OCI-LY3 (cell line): ENCODE results near the gene OGG1.

Source experiments
- H2AFZ ChIP-seq: fragments of 200-600, 300-600 bp; shearing (Covaris generic); 2 replicates; pipeline ENCODE4 v1.6.0; 2014; ENCODE audit warnings: antibody characterized with exemption, low read depth, low read length
- H3K27ac ChIP-seq: fragments of 200-600, 300-600 bp; sonication (generic); 2 replicates; pipeline ENCODE4 v1.5.1; 2014; ENCODE audit warnings: mild to moderate bottlenecking, low read length, moderate library complexity, mixed read lengths
- H3K27me3 ChIP-seq: fragments of 200-600, 300-600 bp; sonication (generic); 2 replicates; pipeline ENCODE4 v1.6.1; 2014; ENCODE audit warnings: low read depth, low read length, mixed read lengths
- H3K36me3 ChIP-seq: fragments of 200-600, 300-600 bp; sonication (generic); replicated peaks from 2 replicates; pipeline ENCODE3; 2014; ENCODE audit warnings: low read depth, low read length, mixed read lengths
- H3K4me1 ChIP-seq: fragments of 300-600, 200-600 bp; sonication (generic); 2 replicates; pipeline ENCODE4 v1.6.1; 2014; ENCODE audit warnings: low read length, mixed read lengths
- H3K4me2 ChIP-seq: fragments of 200-600, 300-600 bp; sonication (generic); 2 replicates; pipeline ENCODE4 v1.6.1; 2014; ENCODE audit warnings: low read length, mixed read lengths
- H3K4me3 ChIP-seq: fragments of 300-600, 200-600 bp; sonication (generic); 2 replicates; pipeline ENCODE4 v1.5.1; 2014; ENCODE audit warnings: antibody characterized with exemption, mild to moderate bottlenecking, low read length, moderate library complexity
- H3K79me2 ChIP-seq: fragments of 300-600, 200-600 bp; shearing (Covaris generic); 2 replicates; pipeline ENCODE4 v1.6.1; 2014; ENCODE audit warnings: mild to moderate bottlenecking, low read length, mixed read lengths
- H3K9ac ChIP-seq: fragments of 300-600, 200-600 bp; shearing (Covaris generic); 2 replicates; pipeline ENCODE4 v1.6.0; 2014; ENCODE audit warnings: mild to moderate bottlenecking, low read length, moderate library complexity
- H3K9me3 ChIP-seq: fragments of 200-600, 300-600 bp; shearing (Covaris generic); 2 replicates; pipeline ENCODE4 v1.6.1; 2014; ENCODE audit warnings: low read length, mixed read lengths; ENCODE audit not compliant: insufficient read depth
- H4K20me1 ChIP-seq: fragments of 200-600, 300-600 bp; sonication (generic); 2 replicates; pipeline ENCODE4 v1.6.1; 2016; ENCODE audit warnings: low read length, mixed read lengths; ENCODE audit not compliant: insufficient read depth
- EZH2phosphoT487 ChIP-seq: fragments of 200-600 bp; shearing (Covaris generic); IDR thresholded peaks from 2 replicates; pipeline ENCODE4 v1.6.1; 2018; ENCODE audit warnings: antibody characterized with exemption, mixed run types, low read depth
- TF ChIP-seq, protein P1 (sequence below): fragments of 200-600, 300-600 bp; sonication (generic); IDR thresholded peaks from 2 replicates; pipeline ENCODE4 v1.5.1; 2014; ENCODE audit warnings: antibody characterized with exemption, low read length, low read depth

The OGG1 gene

GRCh38 chr3:9754678-9755077 is 4.9 kb downstream of the OGG1 start:
- H3K27ac ChIP-seq, result no peak overlapping the region

GRCh38 chr3:9757427-9757826 is 7.7 kb downstream of the OGG1 start:
- Histone ChIP-seq H3K27me3 (no peaks in the 10 kb centered on the region), H3K9me3 (no peaks in the 10 kb centered on the region), H3K4me2 (no peak overlapping the region), H3K4me3 (no peak overlapping the region), H3K36me3 (peaks cover 4% of the 10 kb centered on the region), H3K9ac (no peak overlapping the region), H3K79me2 (no peaks in the 10 kb centered on the region), H4K20me1 (no peaks in the 10 kb centered on the region), H3K4me1 (no peaks in the 10 kb centered on the region), H2AFZ (no peak overlapping the region), H3K27ac (no peak overlapping the region)
- TF ChIP-seq, protein P1, sequence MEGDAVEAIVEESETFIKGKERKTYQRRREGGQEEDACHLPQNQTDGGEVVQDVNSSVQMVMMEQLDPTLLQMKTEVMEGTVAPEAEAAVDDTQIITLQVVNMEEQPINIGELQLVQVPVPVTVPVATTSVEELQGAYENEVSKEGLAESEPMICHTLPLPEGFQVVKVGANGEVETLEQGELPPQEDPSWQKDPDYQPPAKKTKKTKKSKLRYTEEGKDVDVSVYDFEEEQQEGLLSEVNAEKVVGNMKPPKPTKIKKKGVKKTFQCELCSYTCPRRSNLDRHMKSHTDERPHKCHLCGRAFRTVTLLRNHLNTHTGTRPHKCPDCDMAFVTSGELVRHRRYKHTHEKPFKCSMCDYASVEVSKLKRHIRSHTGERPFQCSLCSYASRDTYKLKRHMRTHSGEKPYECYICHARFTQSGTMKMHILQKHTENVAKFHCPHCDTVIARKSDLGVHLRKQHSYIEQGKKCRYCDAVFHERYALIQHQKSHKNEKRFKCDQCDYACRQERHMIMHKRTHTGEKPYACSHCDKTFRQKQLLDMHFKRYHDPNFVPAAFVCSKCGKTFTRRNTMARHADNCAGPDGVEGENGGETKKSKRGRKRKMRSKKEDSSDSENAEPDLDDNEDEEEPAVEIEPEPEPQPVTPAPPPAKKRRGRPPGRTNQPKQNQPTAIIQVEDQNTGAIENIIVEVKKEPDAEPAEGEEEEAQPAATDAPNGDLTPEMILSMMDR, result no peak
- no peak for TF ChIP-seq EZH2phosphoT487

More at GRCh38 chr3:9754678-9755077, 4.9 kb downstream of the OGG1 start:
- Histone ChIP-seq H3K36me3 (peaks cover 9% of the 10 kb centered on the region), H3K9ac (no peak overlapping the region), H4K20me1 (no peaks in the 10 kb centered on the region), H3K79me2 (peaks cover 15% of the 10 kb centered on the region), H3K4me1 (peaks cover 8% of the 10 kb centered on the region), H3K4me2 (no peak overlapping the region), H3K27me3 (no peaks in the 10 kb centered on the region), H3K4me3 (no peak overlapping the region), H3K9me3 (no peaks in the 10 kb centered on the region), H2AFZ (no peak overlapping the region)
- no peak for TF ChIP-seq EZH2phosphoT487
- TF ChIP-seq, protein P1, result no peak

DNA sequence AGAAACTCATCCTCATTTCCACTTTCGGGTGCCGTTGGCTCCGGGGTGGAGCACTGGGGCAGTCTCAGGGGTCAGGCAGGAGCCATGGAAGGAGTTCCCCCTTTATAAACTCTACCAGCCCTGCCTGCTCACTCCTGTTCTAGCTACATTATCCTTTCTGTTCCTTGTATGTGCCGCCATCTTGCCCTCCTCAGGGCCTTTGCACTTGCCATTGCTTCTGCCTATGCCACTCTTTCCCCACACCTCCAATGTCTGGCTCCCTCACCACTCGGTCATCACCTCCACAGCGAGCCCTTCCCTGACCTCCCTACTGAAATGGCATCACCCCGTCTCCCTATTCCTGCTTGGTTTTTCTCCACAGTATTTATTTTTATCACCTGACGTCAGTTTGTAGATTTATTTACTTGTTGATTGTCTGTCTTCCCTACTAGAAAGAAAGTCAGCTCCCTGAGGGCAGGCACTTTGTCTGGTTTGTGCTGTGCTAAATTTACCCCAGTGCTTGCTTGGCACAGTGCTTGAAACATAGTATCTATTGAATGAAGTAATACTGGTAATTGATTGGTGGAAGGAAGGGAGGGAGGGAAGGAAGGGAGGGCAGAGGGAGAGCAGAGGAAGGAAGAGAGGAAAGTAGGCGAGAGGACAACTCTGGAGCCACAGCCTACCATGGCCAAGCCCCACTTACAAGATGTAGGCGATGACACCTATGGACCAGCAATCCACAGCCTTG is 11.2 kb downstream of the OGG1 start:
- Histone ChIP-seq H3K9me3 (no peaks in the 10 kb centered on the region), H3K27me3 (no peaks in the 10 kb centered on the region), H3K4me3 (no peak overlapping the region), H4K20me1 (no peaks in the 10 kb centered on the region), H3K4me2 (no peak overlapping the region), H3K4me1 (no peaks in the 10 kb centered on the region), H3K9ac (no peak overlapping the region), H3K79me2 (no peaks in the 10 kb centered on the region), H2AFZ (no peak overlapping the region), H3K36me3 (peaks cover 4% of the 10 kb centered on the region), H3K27ac (no peak overlapping the region)
- TF ChIP-seq, protein P1, result no peak
- no peak for TF ChIP-seq EZH2phosphoT487

GRCh38 chr3:9761919-9762318 is 12.2 kb downstream of the OGG1 start:
- Histone ChIP-seq H3K4me2 (no peak overlapping the region), H3K79me2 (no peaks in the 10 kb centered on the region)

More at GRCh38 chr3:9761919-9762318, 12.2 kb downstream of the OGG1 start:
- H2AFZ ChIP-seq, result no peak overlapping the region
- no peaks in the 10 kb centered on the region for H3K27me3 ChIP-seq
- TF ChIP-seq, protein P1, result no peak
- no peak for TF ChIP-seq EZH2phosphoT487
- H4K20me1 ChIP-seq, result no peaks in the 10 kb centered on the region
- H3K9ac ChIP-seq, result no peak overlapping the region
- H3K4me1 ChIP-seq, result no peaks in the 10 kb centered on the region
- H3K4me3 ChIP-seq, result no peak overlapping the region
- H3K36me3 ChIP-seq, result peaks cover 4% of the 10 kb centered on the region
- no peaks in the 10 kb centered on the region for H3K9me3 ChIP-seq
- H3K27ac ChIP-seq, result no peak overlapping the region
